Endothelial cell (in vitro differentiated cells): ENCODE results near the gene MRGPRF. TPM values are rescaled to one million over a fixed set of nuclear protein-coding genes. Genes with fewer than 3 reads are reported as not detected.

Experiments
- DNase-seq: peaks from one replicate; pipeline ENCODE4 v3.0.0; 2021; ENCODE audit warnings: low spot score
- H3K27ac Mint-ChIP-seq: one replicate; pipeline ENCODE4 v1.8.0; 2021; ENCODE audit warnings: mixed read lengths, inconsistent platforms; ENCODE audit not compliant: unreplicated experiment
- H3K27me3 Mint-ChIP-seq: one replicate; pipeline ENCODE4 v1.8.0; 2021; ENCODE audit warnings: mild to moderate bottlenecking, moderate library complexity, mixed read lengths, inconsistent platforms; ENCODE audit not compliant: unreplicated experiment
- H3K36me3 Mint-ChIP-seq: one replicate; pipeline ENCODE4 v1.8.0; 2021; ENCODE audit warnings: mild to moderate bottlenecking, low read depth, mixed read lengths, inconsistent platforms; ENCODE audit not compliant: unreplicated experiment
- H3K4me1 Mint-ChIP-seq: one replicate; pipeline ENCODE4 v1.8.0; 2021; ENCODE audit warnings: mild to moderate bottlenecking, mixed read lengths, inconsistent platforms; ENCODE audit not compliant: unreplicated experiment
- H3K4me3 Mint-ChIP-seq: one replicate; pipeline ENCODE4 v1.8.0; 2021; ENCODE audit warnings: mild to moderate bottlenecking, mixed read lengths, inconsistent platforms; ENCODE audit not compliant: unreplicated experiment
- H3K9me3 Mint-ChIP-seq: one replicate; pipeline ENCODE4 v1.8.0; 2021; ENCODE audit warnings: mixed read lengths, inconsistent platforms; ENCODE audit not compliant: unreplicated experiment
- total RNA-seq: library from RNA; stranded (reverse); fragmentation: NEBNext Ultra II Directional; extraction: Animal tissue kit (Norgen Biotek cat#: 25700); gene quantifications from one replicate; pipeline ENCODE4 v1.2.1, GENCODE V29; 2021; ENCODE audit not compliant: unreplicated experiment
- TF ChIP-seq, protein P1 (sequence below): fragments of 200-600 bp; sonication (generic); IDR thresholded peaks from one replicate; pipeline ENCODE4 v1.5.0; 2021; ENCODE audit warnings: antibody characterized with exemption; ENCODE audit not compliant: unreplicated experiment

Gene MRGPRF
- total RNA-seq, 1 donor from 2014 or later: 0.54 TPM

DNA sequence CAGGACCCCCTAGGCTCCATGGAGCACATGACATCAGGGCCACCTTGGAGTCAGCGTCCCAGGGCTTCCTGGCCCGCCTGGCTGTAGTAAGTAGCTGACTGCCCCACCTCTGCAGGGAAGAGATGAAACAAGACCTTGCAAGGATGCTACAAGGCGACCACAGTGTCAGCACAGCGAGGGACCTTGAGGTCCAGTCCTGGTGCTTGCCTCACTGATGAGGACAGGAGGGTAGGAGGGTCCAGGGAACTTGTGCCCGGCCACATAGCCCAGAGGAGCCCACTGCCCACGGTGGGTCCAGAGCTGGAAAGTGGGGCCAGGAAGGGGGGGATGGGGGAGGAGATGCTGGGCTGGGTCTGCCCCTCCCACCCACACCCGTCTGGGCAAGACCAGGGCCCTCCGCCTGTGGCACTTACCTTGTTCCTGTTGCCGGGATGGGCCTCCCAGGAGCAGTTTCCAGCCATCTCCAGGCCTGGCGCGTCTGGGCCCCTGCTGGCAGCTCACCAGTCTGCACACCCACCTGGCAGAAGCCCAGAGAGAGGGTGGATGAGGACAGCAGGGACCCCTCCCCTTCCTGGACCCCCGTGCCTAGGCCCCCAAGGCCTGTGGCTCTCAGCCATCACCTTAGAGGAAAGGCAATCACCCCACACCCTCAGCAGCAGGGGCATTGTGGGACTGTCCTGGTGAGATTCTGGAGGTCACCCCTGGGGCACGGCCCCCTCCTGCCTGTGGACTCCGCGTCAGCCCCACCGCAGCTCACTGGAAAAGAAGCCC lies 3.4 kb downstream of the MRGPRF start:
- H3K27ac Mint-ChIP-seq: no peak overlapping the region
- peaks cover 13% of the 10 kb centered on the region for H3K27me3 Mint-ChIP-seq
- DNase-seq: no peak
- H3K36me3 Mint-ChIP-seq: no peaks in the 10 kb centered on the region
- no peaks in the 10 kb centered on the region for H3K4me1 Mint-ChIP-seq
- TF ChIP-seq, protein P1, sequence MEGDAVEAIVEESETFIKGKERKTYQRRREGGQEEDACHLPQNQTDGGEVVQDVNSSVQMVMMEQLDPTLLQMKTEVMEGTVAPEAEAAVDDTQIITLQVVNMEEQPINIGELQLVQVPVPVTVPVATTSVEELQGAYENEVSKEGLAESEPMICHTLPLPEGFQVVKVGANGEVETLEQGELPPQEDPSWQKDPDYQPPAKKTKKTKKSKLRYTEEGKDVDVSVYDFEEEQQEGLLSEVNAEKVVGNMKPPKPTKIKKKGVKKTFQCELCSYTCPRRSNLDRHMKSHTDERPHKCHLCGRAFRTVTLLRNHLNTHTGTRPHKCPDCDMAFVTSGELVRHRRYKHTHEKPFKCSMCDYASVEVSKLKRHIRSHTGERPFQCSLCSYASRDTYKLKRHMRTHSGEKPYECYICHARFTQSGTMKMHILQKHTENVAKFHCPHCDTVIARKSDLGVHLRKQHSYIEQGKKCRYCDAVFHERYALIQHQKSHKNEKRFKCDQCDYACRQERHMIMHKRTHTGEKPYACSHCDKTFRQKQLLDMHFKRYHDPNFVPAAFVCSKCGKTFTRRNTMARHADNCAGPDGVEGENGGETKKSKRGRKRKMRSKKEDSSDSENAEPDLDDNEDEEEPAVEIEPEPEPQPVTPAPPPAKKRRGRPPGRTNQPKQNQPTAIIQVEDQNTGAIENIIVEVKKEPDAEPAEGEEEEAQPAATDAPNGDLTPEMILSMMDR: no peak
- H3K9me3 Mint-ChIP-seq: no peaks in the 10 kb centered on the region
- no peak overlapping the region for H3K4me3 Mint-ChIP-seq

DNA sequence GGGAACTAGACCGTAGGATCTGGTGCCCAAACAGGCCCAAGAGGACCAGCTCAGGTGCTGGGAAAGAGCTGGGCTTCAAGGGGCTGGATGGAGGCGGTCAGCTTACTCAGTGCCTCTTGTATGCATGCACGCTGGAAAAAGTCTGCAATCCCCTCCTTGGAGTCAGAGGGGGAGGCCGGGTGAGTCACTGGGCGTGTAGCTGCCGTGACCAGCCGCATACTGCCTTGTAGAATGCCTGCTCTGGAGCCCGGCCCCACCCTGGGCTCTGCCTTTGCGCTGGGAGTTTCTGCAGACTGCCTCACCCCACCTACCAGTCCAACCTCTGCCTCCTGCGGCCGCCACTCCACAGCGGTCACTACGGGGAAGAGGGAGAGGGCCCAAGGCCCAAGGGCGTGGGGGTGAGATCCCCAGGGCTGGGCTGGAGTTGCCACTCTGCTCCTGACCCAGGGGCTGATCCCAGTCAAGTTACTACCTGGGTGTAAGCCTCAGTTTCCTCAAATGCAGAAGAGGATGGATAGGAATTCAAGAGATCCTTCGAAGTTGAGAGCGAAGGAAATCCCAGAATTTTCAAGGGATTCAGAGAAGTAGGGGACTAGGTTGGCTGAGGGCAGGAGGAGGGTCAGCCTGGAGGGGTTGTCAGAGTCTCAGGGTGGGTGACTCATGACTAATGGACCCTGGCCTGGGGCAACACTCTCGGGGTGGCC lies 4.2 kb downstream of the MRGPRF start:
- Mint-ChIP-seq H3K9me3 (no peaks in the 10 kb centered on the region), H3K36me3 (no peaks in the 10 kb centered on the region), H3K27ac (no peak overlapping the region), H3K4me3 (no peak overlapping the region), H3K27me3 (peaks cover 13% of the 10 kb centered on the region), H3K4me1 (no peaks in the 10 kb centered on the region)
- TF ChIP-seq, protein P1: no peak
- DNase-seq: no peak

DNA sequence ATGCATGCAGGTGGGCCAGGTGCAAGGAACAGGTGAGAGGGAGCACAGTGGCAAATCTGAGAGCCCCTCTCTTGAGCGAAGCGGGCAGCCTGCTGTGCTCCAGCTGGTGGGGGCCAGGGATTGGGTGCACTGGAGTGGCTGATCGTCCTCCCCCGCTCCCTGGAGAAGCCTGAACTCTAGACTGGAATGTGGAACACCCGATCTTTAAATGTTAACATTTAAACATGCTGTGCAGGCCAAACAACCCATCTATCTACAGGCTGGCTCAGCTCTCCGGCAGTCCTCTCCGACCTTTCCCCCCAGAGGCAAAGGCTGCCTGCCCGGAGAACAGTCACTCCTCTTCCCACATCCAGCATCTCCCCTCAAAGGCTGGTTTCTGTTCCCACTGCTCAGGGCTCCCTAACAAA lies 5.1 kb downstream of the MRGPRF start:
- DNase-seq: no peak
- H3K4me1 Mint-ChIP-seq: no peaks in the 10 kb centered on the region
- H3K36me3 Mint-ChIP-seq: no peaks in the 10 kb centered on the region
- H3K27ac Mint-ChIP-seq: no peak overlapping the region
- no peaks in the 10 kb centered on the region for H3K9me3 Mint-ChIP-seq
- TF ChIP-seq, protein P1: no peak
- no peak overlapping the region for H3K4me3 Mint-ChIP-seq
- H3K27me3 Mint-ChIP-seq: peaks cover 13% of the 10 kb centered on the region

DNA sequence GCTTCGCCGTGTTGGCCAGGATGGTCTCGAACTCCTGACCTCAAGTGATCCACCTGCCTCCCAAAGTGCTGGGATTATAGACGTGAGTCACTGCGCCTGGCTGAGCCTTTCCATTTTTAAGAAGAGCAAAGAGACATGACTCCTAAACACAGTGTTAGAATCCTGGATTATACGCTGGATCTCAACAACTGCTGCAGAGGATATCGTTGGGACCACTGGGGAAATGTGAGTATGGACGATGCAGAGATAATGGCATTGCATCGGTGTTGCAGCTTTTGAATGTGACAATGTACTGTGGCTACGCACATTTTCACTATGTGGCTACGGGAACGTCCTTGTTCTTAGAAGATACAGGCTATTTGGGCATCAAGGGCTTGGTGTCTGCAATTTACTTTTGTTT lies 6.2 kb downstream of the MRGPRF start:
- H3K27me3 Mint-ChIP-seq: peaks cover 13% of the 10 kb centered on the region
- no peak overlapping the region for H3K27ac Mint-ChIP-seq
- no peaks in the 10 kb centered on the region for H3K4me1 Mint-ChIP-seq
- H3K4me3 Mint-ChIP-seq: no peak overlapping the region
- H3K36me3 Mint-ChIP-seq: no peaks in the 10 kb centered on the region
- DNase-seq: no peak
- H3K9me3 Mint-ChIP-seq: no peaks in the 10 kb centered on the region
- TF ChIP-seq, protein P1: no peak
